Fibroblast of villous mesenchyme (primary cell): Measurements from ENCODE around the gene HNRNPDL. TPM values are rescaled to one million over a fixed set of nuclear protein-coding genes. Genes with fewer than 3 reads are reported as not detected.

Source experiments
- DNase-seq: peaks from one replicate; pipeline ENCODE4 v3.0.0-alpha.2; 2010; ENCODE audit warnings: low read depth
- H3K4me3 ChIP-seq: 2 replicates; pipeline ENCODE4 v1.5.1; 2011; ENCODE audit warnings: low read depth, mild to moderate bottlenecking, low read length
- CTCF ChIP-seq: IDR thresholded peaks from 2 replicates; pipeline ENCODE4 v1.5.1; 2012; ENCODE audit warnings: low read depth, mild to moderate bottlenecking, low read length; ENCODE audit not compliant: insufficient read depth
- total RNA-seq: library from RNA; depleted of rRNA; stranded (reverse); fragments of >200 nt; gene quantifications from 2 replicates; pipeline ENCODE4 v1.2.3, GENCODE V29; 2012

The HNRNPDL gene
- total RNA-seq, 1 donor, result 188 TPM

- no peak for DNase-seq
- TF ChIP-seq CTCF, result no peak
- H3K4me3 ChIP-seq, result no peak overlapping the region
Observed at GRCh38 chr4:82447886-82448285, 17.6 kb upstream of the HNRNPDL start.

GRCh38 chr4:82439088-82439487 lies 8.8 kb upstream of the HNRNPDL start:
- no peak for TF ChIP-seq CTCF
- no peak for DNase-seq
- no peak overlapping the region for H3K4me3 ChIP-seq

GRCh38 chr4:82437285-82438005 lies 7.2 kb upstream of the HNRNPDL start:
- no peak overlapping the region for H3K4me3 ChIP-seq
- no peak for TF ChIP-seq CTCF
- DNase-seq, result no peak

DNA sequence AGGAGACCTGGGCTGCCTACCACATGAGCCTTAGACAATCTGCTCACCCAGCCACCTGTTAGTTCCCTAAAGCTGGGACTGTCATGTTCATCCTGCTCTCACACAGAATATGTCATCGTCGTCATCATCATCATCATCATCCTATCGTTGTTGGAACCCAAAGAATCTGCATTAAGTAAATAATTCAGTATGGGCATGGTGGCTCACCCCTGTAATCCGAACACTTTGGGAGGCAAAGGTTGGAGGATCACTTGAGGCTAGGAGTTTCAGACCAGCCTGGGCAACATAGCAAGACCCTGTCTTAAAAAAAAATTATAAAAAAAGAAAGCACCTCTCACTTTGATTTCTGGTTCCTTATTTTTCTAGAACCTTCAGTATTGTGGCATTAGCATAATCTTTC lies 6.5 kb upstream of the HNRNPDL start:
- no peak overlapping the region for H3K4me3 ChIP-seq
- no peak for DNase-seq
- TF ChIP-seq CTCF, result no peak

DNA sequence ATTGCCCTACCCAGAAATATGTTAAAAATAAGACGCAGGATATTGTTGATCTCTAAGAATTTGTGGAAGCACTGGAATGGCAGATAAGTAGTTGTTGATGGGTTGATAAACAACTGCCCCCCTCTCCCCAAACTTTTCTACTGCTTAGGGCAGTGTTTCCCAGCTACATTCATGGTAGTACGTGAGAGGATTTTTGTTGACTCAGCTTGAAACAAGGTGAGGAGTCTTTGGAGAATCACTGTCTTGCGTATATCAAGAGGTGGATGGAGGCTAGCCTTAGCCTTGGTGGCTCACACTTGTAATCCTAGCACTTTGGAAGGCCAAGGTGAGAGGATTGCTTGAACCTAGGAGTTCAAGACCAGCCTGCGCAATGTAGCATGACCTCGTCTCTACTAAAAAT lies 5.9 kb upstream of the HNRNPDL start:
- no peak for TF ChIP-seq CTCF
- no peak overlapping the region for H3K4me3 ChIP-seq
- no peak for DNase-seq

DNA sequence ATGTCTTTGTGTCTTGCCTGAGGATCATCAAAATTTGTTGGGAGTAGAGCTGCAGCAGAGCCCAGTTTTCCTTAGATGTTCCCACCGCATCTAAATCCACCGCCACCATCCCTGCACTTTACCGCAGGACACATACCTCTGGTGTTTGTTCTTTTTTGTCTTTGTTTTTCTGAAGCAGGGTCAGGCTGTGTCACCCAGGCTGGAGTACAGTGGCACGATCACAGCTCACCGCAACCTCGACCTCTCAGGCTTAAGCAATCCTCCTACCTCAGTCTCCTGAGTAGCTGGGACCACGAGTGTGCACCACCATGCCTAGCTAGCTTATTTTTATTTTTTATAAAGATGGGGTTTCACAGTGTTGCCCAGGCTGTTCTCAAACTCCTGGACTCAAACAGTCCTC lies 4.7 kb upstream of the HNRNPDL start:
- TF ChIP-seq CTCF, result no peak
- DNase-seq, result no peak
- H3K4me3 ChIP-seq, result no peak overlapping the region

GRCh38 chr4:82433791-82434190 lies 3.5 kb upstream of the HNRNPDL start:
- no peak for TF ChIP-seq CTCF
- no peak overlapping the region for H3K4me3 ChIP-seq
- DNase-seq, result no peak
